ENCODE results near the gene UGT1A7. TPM values are rescaled to one million over a fixed set of nuclear protein-coding genes. Genes with fewer than 3 reads are reported as not detected.

Gene UGT1A7
- total and polyA plus RNA-seq, 2 donors from 2014 or later, result 0.35 to 1.3 TPM

GRCh38 chr2:233801357-233802131 lies 119.8 kb downstream of the UGT1A7 start:
- DNase-seq (no peak), FAIRE-seq (no peak)
- Histone ChIP-seq H3K36me3 (ENCODE audit: control insufficient read depth in 2 of 3, insufficient read depth in 3 of 3, low read length in 3 of 3) (no peaks in the 10 kb centered on the region), H3K9me3 (ENCODE audit: control insufficient read depth in 2 of 3, insufficient read depth in 1 of 3, low read length in 3 of 3) (no peaks in the 10 kb centered on the region), H3K27me3 (ENCODE audit: control insufficient read depth, insufficient read depth, low read length) (no peaks in the 10 kb centered on the region), H3K4me1 (ENCODE audit: control insufficient read depth in 2 of 3, insufficient read depth in 2 of 3, low read depth in 1 of 3, low read length in 3 of 3) (no peaks in the 10 kb centered on the region), H3K27ac (ENCODE audit: low read depth in 2 of 2, low read length in 2 of 2) (no peak overlapping the region), H3K9ac (ENCODE audit: low read length in 3 of 3) (no peak overlapping the region), H3K4me3 (ENCODE audit: low read length in 3 of 3) (no peak overlapping the region)
- intact Hi-C loops (cut with DNase I), result no loop called here
- TF ChIP-seq CTCF (IDR thresholded peaks at IDR 0.05; ENCODE audit: borderline replicate concordance, extremely low read depth, insufficient read depth), result no peak

- peak in 1 of 5 donors; percentile 22 for DNase-seq
- no peak for FAIRE-seq
- no peak overlapping the region for H3K9ac ChIP-seq (ENCODE audit: low read length in 3 of 3)
- intact Hi-C loops (cut with DNase I), result no loop called here
- no peak overlapping the region for H3K27ac ChIP-seq (ENCODE audit: low read depth in 2 of 2, low read length in 2 of 2)
- no peak overlapping the region for H3K4me3 ChIP-seq (ENCODE audit: low read length in 3 of 3)
- TF ChIP-seq CTCF (IDR thresholded peaks at IDR 0.05; ENCODE audit: borderline replicate concordance, extremely low read depth, insufficient read depth), result no peak
- no peaks in the 10 kb centered on the region for H3K27me3 ChIP-seq (ENCODE audit: control insufficient read depth, insufficient read depth, low read length)
- no peaks in the 10 kb centered on the region for H3K9me3 ChIP-seq (ENCODE audit: control insufficient read depth in 2 of 3, insufficient read depth in 1 of 3, low read length in 3 of 3)
- no peaks in the 10 kb centered on the region for H3K4me1 ChIP-seq (ENCODE audit: control insufficient read depth in 2 of 3, insufficient read depth in 2 of 3, low read depth in 1 of 3, low read length in 3 of 3)
- no peaks in the 10 kb centered on the region for H3K36me3 ChIP-seq (ENCODE audit: control insufficient read depth in 2 of 3, insufficient read depth in 3 of 3, low read length in 3 of 3)
Observed at GRCh38 chr2:233802132-233802815, 120.6 kb downstream of the UGT1A7 start.

DNA sequence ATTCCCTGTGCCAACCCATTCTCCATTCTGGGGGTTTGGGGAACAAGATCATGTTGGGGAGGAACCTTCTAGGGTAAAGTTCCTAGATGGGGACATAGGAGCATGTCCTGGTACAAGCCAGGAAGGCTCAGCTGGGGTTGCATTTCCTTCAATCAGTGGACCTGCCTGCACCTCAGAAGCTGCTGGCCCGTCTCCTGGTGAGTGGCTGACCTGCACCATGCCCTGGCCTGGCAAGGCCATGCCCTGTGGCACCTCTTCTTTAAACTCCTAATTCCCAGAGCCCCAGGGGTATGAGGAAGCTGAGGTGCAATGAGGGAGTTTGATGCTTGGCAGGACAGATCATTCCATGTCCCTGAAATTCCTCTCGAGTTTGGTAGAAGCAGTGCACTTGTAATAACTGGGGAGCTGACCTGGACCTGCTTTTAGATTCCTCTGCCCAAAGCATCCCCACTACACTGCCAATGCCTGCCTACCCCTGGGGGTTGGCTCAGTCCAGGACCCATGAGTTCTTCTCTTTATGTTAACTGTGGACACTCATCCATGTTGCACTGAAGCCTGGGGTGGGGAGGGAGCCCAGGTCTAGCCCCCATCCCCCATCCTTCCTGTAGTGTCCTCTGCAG lies 121.7 kb downstream of the UGT1A7 start:
- Histone ChIP-seq H3K4me3 (ENCODE audit: low read length in 3 of 3) (no peak overlapping the region), H3K9me3 (ENCODE audit: control insufficient read depth in 2 of 3, insufficient read depth in 1 of 3, low read length in 3 of 3) (no peaks in the 10 kb centered on the region), H3K9ac (ENCODE audit: low read length in 3 of 3) (no peak overlapping the region), H3K4me1 (ENCODE audit: control insufficient read depth in 2 of 3, insufficient read depth in 2 of 3, low read depth in 1 of 3, low read length in 3 of 3) (no peaks in the 10 kb centered on the region), H3K27ac (ENCODE audit: low read depth in 2 of 2, low read length in 2 of 2) (no peak overlapping the region), H3K36me3 (ENCODE audit: control insufficient read depth in 2 of 3, insufficient read depth in 3 of 3, low read length in 3 of 3) (no peaks in the 10 kb centered on the region), H3K27me3 (ENCODE audit: control insufficient read depth, insufficient read depth, low read length) (no peaks in the 10 kb centered on the region)
- intact Hi-C loops (cut with DNase I), result no loop called here
- FAIRE-seq, result no peak
- peak in 1 of 5 donors; percentile 33 for DNase-seq
- TF ChIP-seq CTCF (IDR thresholded peaks at IDR 0.05; ENCODE audit: borderline replicate concordance, extremely low read depth, insufficient read depth), result no peak
